Ammon's horn (tissue), 1 donor: Measurements from ENCODE around the gene NEK6.

Experiments used
- DNase-seq: peaks from one replicate; pipeline ENCODE4 v3.0.0-alpha.2; 2016; ENCODE audit warnings: low spot score

The NEK6 gene

GRCh38 chr9:124399323-124399967 is 141.7 kb downstream of the NEK6 start:
- no peak for DNase-seq

GRCh38 chr9:124399968-124400940 is 142.5 kb downstream of the NEK6 start:
- no peak for DNase-seq
